Measurements from ENCODE around the gene CEMIP. TPM values are rescaled to one million over a fixed set of nuclear protein-coding genes. Genes with fewer than 3 reads are reported as not detected.

CEMIP gene
- total RNA-seq, 4 donors from 2014 or later = 5.4 to 9.2 (median 8.7) TPM

DNA sequence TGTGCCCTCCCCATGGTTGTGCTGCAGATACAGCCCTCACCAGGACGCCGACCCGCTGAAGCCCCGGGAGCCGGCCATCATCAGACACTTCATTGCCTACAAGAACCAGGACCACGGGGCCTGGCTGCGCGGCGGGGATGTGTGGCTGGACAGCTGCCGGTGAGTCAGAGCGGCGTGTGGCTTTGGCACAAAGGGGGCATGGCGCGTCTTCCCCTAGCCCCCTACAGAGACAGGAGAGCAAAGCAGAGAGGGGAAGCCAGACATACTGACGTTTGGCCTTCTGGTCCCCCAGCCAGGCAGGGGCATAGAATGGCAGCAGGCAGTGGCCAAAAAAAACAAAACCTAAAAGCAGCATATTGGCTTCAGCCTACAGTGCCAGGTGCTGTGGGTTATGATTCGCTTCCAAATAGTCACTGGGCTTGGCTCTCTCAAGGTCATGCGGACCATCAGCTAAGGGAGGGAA, 146.5 kb downstream of the CEMIP start:
- TF ChIP-seq, protein P1, sequence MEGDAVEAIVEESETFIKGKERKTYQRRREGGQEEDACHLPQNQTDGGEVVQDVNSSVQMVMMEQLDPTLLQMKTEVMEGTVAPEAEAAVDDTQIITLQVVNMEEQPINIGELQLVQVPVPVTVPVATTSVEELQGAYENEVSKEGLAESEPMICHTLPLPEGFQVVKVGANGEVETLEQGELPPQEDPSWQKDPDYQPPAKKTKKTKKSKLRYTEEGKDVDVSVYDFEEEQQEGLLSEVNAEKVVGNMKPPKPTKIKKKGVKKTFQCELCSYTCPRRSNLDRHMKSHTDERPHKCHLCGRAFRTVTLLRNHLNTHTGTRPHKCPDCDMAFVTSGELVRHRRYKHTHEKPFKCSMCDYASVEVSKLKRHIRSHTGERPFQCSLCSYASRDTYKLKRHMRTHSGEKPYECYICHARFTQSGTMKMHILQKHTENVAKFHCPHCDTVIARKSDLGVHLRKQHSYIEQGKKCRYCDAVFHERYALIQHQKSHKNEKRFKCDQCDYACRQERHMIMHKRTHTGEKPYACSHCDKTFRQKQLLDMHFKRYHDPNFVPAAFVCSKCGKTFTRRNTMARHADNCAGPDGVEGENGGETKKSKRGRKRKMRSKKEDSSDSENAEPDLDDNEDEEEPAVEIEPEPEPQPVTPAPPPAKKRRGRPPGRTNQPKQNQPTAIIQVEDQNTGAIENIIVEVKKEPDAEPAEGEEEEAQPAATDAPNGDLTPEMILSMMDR (IDR thresholded peaks at IDR 0.05) = no peak
- TF ChIP-seq POLR2AphosphoS5 (IDR thresholded peaks at IDR 0.05) = no peak
- no peak overlapping the region for H3K27ac ChIP-seq
- 81% methylated on average over 8 of the region's 17 CpGs for WGBS
- DNase-seq (ENCODE audit: low spot score in 2 of 2) = no peak
- no peaks in the 10 kb centered on the region for H3K9me3 ChIP-seq
- H3K36me3 ChIP-seq = no peaks in the 10 kb centered on the region
- no peak overlapping the region for H3K4me3 ChIP-seq
- no peaks in the 10 kb centered on the region for H3K27me3 ChIP-seq
- H3K4me1 ChIP-seq = no peaks in the 10 kb centered on the region

DNA sequence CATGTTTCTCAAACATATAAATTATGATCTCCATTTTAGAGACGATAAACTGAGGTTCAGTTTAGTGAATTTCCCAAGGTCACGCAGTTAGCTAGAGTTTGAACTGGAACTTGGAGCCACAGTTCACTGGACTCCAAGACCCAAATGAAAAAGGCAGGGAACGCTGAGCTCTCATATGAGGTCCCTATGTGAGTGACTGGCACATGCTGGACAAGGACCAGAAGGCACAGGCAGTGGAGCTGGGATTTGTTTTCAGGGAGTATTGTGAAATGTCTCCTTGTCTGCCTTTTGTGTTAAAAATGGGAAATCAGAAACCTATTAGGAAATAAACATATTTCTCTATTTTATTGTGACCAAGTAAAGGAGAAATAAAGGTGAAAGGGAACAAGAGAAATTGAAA, 147.0 kb downstream of the CEMIP start:
- no peaks in the 10 kb centered on the region for H3K36me3 ChIP-seq
- H3K4me3 ChIP-seq = no peak overlapping the region
- WGBS = 87% methylated on average over 3 of the region's 3 CpGs
- no peaks in the 10 kb centered on the region for H3K9me3 ChIP-seq
- no peaks in the 10 kb centered on the region for H3K4me1 ChIP-seq
- no peak for DNase-seq (ENCODE audit: low spot score in 2 of 2)
- no peak for TF ChIP-seq POLR2A (IDR thresholded peaks at IDR 0.05)
- TF ChIP-seq, protein P1 (IDR thresholded peaks at IDR 0.05) = no peak
- no peaks in the 10 kb centered on the region for H3K27me3 ChIP-seq
- no peak overlapping the region for H3K27ac ChIP-seq

DNA sequence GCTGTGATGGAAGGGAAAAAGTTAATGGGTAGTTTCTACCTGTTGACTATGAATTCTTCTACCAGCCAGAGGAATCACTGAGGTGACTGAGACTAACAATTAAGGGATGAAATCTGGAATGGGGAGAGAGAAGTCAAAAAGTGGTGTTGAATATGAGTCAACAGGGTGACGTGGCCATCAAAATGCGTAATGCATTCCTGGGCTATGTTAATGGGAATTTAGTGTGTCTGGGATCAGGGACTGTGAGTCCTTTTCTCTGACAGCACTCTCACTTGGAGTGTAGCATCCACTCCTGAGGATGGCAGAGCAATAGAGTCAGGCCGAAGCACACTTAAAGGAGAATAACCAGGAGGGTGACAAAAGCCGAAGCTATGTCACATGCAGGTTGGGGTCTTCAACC, 150.1 kb downstream of the CEMIP start:
- Histone ChIP-seq H3K27ac (no peak overlapping the region), H3K4me1 (no peaks in the 10 kb centered on the region), H3K36me3 (no peaks in the 10 kb centered on the region), H3K27me3 (no peaks in the 10 kb centered on the region), H3K4me3 (no peak overlapping the region), H3K9me3 (no peaks in the 10 kb centered on the region)
- 94% methylated on average over 4 of the region's 4 CpGs for WGBS
- TF ChIP-seq POLR2AphosphoS5 (IDR thresholded peaks at IDR 0.05) = no peak
- no peak for TF ChIP-seq EP300 (IDR thresholded peaks at IDR 0.05)
- TF ChIP-seq, protein P1 (IDR thresholded peaks at IDR 0.05) = no peak
- TF ChIP-seq POLR2A (IDR thresholded peaks at IDR 0.05) = no peak
- no peak for DNase-seq (ENCODE audit: low spot score in 2 of 2)

DNA sequence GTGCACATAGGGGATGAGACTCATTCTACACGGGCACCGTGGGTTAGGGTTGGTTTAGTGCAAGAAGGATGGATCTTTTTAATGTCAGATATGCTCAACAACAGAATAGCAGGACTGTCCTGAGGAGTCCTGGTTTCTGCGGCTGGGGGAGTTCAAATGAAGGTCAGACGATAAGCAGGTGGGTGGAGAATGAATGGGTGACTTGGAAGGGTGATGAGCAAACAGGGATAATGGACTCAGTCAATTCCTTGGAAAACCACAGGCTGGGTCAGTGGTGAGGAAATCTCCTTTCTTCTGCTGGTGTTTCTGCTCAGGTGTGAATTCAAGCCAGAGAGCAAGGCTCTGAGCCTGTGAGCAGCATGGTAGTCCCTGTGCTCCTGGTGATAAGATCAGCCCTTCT, 150.5 kb downstream of the CEMIP start:
- TF ChIP-seq POLR2A (IDR thresholded peaks at IDR 0.05) (no peak), POLR2AphosphoS5 (IDR thresholded peaks at IDR 0.05) (no peak), EP300 (IDR thresholded peaks at IDR 0.05) (no peak)
- TF ChIP-seq, protein P1 (IDR thresholded peaks at IDR 0.05) = no peak
- H3K27ac ChIP-seq = no peak overlapping the region
- no peaks in the 10 kb centered on the region for H3K36me3 ChIP-seq
- no peaks in the 10 kb centered on the region for H3K27me3 ChIP-seq
- 91% methylated on average over 4 of the region's 4 CpGs for WGBS
- peaks cover under 1% of the 10 kb centered on the region for H3K4me1 ChIP-seq
- DNase-seq (ENCODE audit: low spot score in 2 of 2) = no peak
- no peaks in the 10 kb centered on the region for H3K9me3 ChIP-seq
- H3K4me3 ChIP-seq = no peak overlapping the region

DNA sequence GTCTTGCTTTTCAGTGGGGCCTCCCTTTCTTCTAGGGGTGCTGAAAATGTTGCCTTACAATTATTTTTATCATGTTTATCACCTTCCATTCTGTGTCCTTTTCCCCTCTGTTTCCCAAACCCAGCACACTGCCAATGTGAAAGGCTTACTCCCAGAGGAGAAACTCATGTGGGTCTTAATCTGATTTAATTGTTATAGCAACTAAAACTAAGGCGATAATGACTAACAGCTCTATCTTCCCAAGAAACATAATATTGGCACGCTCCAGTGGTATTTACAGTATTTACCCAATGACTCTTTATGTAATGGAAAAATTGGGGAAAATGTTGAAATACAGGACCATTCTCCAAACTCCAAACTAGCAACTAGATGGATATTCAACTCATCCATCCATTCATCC, 152.0 kb downstream of the CEMIP start:
- no peak overlapping the region for H3K27ac ChIP-seq
- no peaks in the 10 kb centered on the region for H3K27me3 ChIP-seq
- no peaks in the 10 kb centered on the region for H3K36me3 ChIP-seq
- no peak overlapping the region for H3K4me3 ChIP-seq
- DNase-seq (ENCODE audit: low spot score in 2 of 2) = no peak
- H3K4me1 ChIP-seq = peaks cover 4% of the 10 kb centered on the region
- no peaks in the 10 kb centered on the region for H3K9me3 ChIP-seq
- TF ChIP-seq POLR2A (IDR thresholded peaks at IDR 0.05) = no peak
- no peak for TF ChIP-seq POLR2AphosphoS5 (IDR thresholded peaks at IDR 0.05)
- TF ChIP-seq, protein P1 (IDR thresholded peaks at IDR 0.05) = no peak
- no peak for TF ChIP-seq EP300 (IDR thresholded peaks at IDR 0.05)
- 82% methylated on average over 2 of the region's 2 CpGs for WGBS
